ENCODE results near the gene RRBP1.

GRCh38 chr20:17620371-17621228 is 61.4 kb downstream of the RRBP1 start:
- TF ChIP-seq, protein P1, sequence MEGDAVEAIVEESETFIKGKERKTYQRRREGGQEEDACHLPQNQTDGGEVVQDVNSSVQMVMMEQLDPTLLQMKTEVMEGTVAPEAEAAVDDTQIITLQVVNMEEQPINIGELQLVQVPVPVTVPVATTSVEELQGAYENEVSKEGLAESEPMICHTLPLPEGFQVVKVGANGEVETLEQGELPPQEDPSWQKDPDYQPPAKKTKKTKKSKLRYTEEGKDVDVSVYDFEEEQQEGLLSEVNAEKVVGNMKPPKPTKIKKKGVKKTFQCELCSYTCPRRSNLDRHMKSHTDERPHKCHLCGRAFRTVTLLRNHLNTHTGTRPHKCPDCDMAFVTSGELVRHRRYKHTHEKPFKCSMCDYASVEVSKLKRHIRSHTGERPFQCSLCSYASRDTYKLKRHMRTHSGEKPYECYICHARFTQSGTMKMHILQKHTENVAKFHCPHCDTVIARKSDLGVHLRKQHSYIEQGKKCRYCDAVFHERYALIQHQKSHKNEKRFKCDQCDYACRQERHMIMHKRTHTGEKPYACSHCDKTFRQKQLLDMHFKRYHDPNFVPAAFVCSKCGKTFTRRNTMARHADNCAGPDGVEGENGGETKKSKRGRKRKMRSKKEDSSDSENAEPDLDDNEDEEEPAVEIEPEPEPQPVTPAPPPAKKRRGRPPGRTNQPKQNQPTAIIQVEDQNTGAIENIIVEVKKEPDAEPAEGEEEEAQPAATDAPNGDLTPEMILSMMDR (conservative IDR thresholded peaks at IDR 0.05; ENCODE audit: low read depth, low read length) = no peak
- TF ChIP-seq POLR2A (IDR thresholded peaks at IDR 0.05; ENCODE audit: low read depth, low read length) = no peak
